ENCODE data around the gene LMAN1L. TPM values are rescaled to one million over a fixed set of nuclear protein-coding genes. Genes with fewer than 3 reads are reported as not detected.

Gene LMAN1L
- total and polyA plus RNA-seq, 2 of the 4 experiments (the other 2 are of a cell fraction), result not detected

GRCh38 chr15:74777769-74778598, 34.7 kb upstream of the LMAN1L start:
- H2BK5ac ChIP-seq (ENCODE audit: low read depth, low read length, poor library complexity, severe bottlenecking), result no peak overlapping the region
- peaks cover 5 to 12% of the 10 kb centered on the region in 2 experiments; a peak in 3 of 4 replicates for H3K79me1 ChIP-seq (ENCODE audit: low read depth in 1 of 2, low read length in 2 of 2)
- POLR2A ChIA-PET (ENCODE audit: unreplicated experiment), result interaction anchor here (0.5 kb wide), 1 partner anchor 120 kb away, joined by 3 read pairs; no protein-coding TSS in a partner anchor
- DNase-seq (no peak), ATAC-seq (ENCODE audit: low read depth) (no peak)
- no peak overlapping the region for H2BK120ac ChIP-seq (ENCODE audit: low read depth, low read length)
- no peak overlapping the region for H4K5ac ChIP-seq (ENCODE audit: low read depth, low read length)
- H3K9ac ChIP-seq (ENCODE audit: low read depth, low read length), result no peak overlapping the region
- no peaks in the 10 kb centered on the region for H3K9me1 ChIP-seq (ENCODE audit: insufficient read depth, low read length)
- TF ChIP-seq RAD21 (IDR thresholded peaks at IDR 0.05; ENCODE audit: low read length), result no peak
- no peak for TF ChIP-seq RFX5 (IDR thresholded peaks at IDR 0.05; ENCODE audit: low read depth, low read length)
- TF ChIP-seq MAFK (IDR thresholded peaks at IDR 0.05; ENCODE audit: low read depth, low read length), result no peak
- no peak for TF ChIP-seq USF2 (IDR thresholded peaks at IDR 0.05; ENCODE audit: low read depth, low read length)
- TF ChIP-seq BHLHE40 (IDR thresholded peaks at IDR 0.05; ENCODE audit: low read depth, low read length), result no peak
- TF ChIP-seq MXI1 (IDR thresholded peaks at IDR 0.05; ENCODE audit: borderline replicate concordance, low read depth, low read length), result no peak
- no peak for TF ChIP-seq RCOR1 (IDR thresholded peaks at IDR 0.05; ENCODE audit: insufficient replicate concordance, low read length)
- TF ChIP-seq POLR2A (IDR thresholded peaks at IDR 0.05; ENCODE audit: low read depth, low read length), result no peak
- TF ChIP-seq FOS (IDR thresholded peaks at IDR 0.05; ENCODE audit: low read depth, low read length), result no peak
- TF ChIP-seq CEBPB (IDR thresholded peaks at IDR 0.05; ENCODE audit: low read depth, low read length), result no peak
- no peak for TF ChIP-seq CHD1 (IDR thresholded peaks at IDR 0.05; ENCODE audit: low read depth, low read length)
- TF ChIP-seq NFE2L2 (IDR thresholded peaks at IDR 0.05; ENCODE audit: low read depth, low read length), result no peak
- no peak for TF ChIP-seq SMC3 (IDR thresholded peaks at IDR 0.05; ENCODE audit: low read depth, low read length)
- TF ChIP-seq, protein P1, sequence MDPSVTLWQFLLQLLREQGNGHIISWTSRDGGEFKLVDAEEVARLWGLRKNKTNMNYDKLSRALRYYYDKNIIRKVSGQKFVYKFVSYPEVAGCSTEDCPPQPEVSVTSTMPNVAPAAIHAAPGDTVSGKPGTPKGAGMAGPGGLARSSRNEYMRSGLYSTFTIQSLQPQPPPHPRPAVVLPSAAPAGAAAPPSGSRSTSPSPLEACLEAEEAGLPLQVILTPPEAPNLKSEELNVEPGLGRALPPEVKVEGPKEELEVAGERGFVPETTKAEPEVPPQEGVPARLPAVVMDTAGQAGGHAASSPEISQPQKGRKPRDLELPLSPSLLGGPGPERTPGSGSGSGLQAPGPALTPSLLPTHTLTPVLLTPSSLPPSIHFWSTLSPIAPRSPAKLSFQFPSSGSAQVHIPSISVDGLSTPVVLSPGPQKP (IDR thresholded peaks at IDR 0.05; ENCODE audit: borderline replicate concordance, low read depth, low read length), result no peak
- TF ChIP-seq MAZ (IDR thresholded peaks at IDR 0.05; ENCODE audit: borderline replicate concordance, low read depth, low read length), result no peak
- 87% methylated on average over 4 of the region's 6 CpGs; no CpG with 5 or more reads in 1 of the 2 experiments for WGBS, 2 experiments (ENCODE audit: extremely low coverage in 2 of 2, insufficient read length in 1 of 2)
- no peak overlapping the region for H3K4me2 ChIP-seq (ENCODE audit: low read depth, low read length)
- no peak overlapping the region for H2AFZ ChIP-seq (replicated peaks; ENCODE audit: low read length, poor library complexity)
- in situ Hi-C loops (cut with MboI; ENCODE audit: low sequenced_read_pairs) (loop anchor here (10.0 kb wide), 1 partner anchor 403 kb away; no protein-coding TSS in a partner anchor), dilution Hi-C loops (cut with HindIII; ENCODE audit: low sequenced_read_pairs, unreplicated experiment) (no loop called here), intact Hi-C loops (cut with micrococcal nuclease) (no loop called here)
- H3K27me3 ChIP-seq (ENCODE audit: control insufficient read depth, insufficient read depth, low read length), result no peaks in the 10 kb centered on the region
- no TSS peak for BruUV-seq (replicated peaks)
- no peaks in the 10 kb centered on the region for H3K36me3 ChIP-seq (ENCODE audit: control insufficient read depth, insufficient read depth, low read length)
- no peak overlapping the region for H3K23ac ChIP-seq (ENCODE audit: low read depth, low read length)
- no peak overlapping the region for H3K14ac ChIP-seq (replicated peaks; ENCODE audit: low read depth, low read length)
- no peak overlapping the region for H2BK15ac ChIP-seq (ENCODE audit: low read depth, low read length)
- peaks cover 5% of the 10 kb centered on the region for H4K20me1 ChIP-seq (ENCODE audit: insufficient read depth, low read length)
- H3K4me3 ChIP-seq (ENCODE audit: insufficient read depth, low read depth, low read length), result no peak overlapping the region
- no peak overlapping the region for H3K18ac ChIP-seq (ENCODE audit: low read depth, low read length)
- peaks cover 5% of the 10 kb centered on the region for H3K4me1 ChIP-seq (ENCODE audit: control insufficient read depth, insufficient read depth, low read length)
- no peak overlapping the region for H2AK5ac ChIP-seq (ENCODE audit: low read depth, low read length)
- no peak overlapping the region for H4K91ac ChIP-seq (ENCODE audit: insufficient read depth, low read depth, low read length)
- H3K56ac ChIP-seq (ENCODE audit: extremely low read depth, insufficient read depth, low read length), result no peak overlapping the region
- CTCF ChIA-PET, result interaction anchor here (0.6 to 1.4 kb wide), 3 partner anchors 9 to 163 kb away, joined by 3 read pairs; no protein-coding TSS in a partner anchor
- H3K4ac ChIP-seq (ENCODE audit: low read depth, low read length), result no peak overlapping the region
- H3K27ac ChIP-seq (ENCODE audit: insufficient read depth, low read length), result no peak overlapping the region
- H2AK9ac ChIP-seq (replicated peaks; ENCODE audit: low read depth, low read length, poor library complexity), result no peak overlapping the region
- H2BK20ac ChIP-seq (ENCODE audit: low read depth, low read length), result no peak overlapping the region
- no peaks in the 10 kb centered on the region for H3K9me3 ChIP-seq (ENCODE audit: control insufficient read depth, insufficient read depth, low read length)
- H4K8ac ChIP-seq (ENCODE audit: low read depth in 2 of 2, low read length in 2 of 2), result no peak overlapping the region

Measured in IMR-90 (cell line).